ENCODE data around the gene PFKFB4. TPM values are rescaled to one million over a fixed set of nuclear protein-coding genes. Genes with fewer than 3 reads are reported as not detected.

PFKFB4 gene
- total and polyA plus RNA-seq, 4 donors = 13.2 to 18.3 (median 14.7) TPM

- no peaks in the 10 kb centered on the region for H3K27me3 ChIP-seq (ENCODE audit: control insufficient read depth, insufficient read depth, low read length)
- WGBS (ENCODE audit: insufficient coverage) = 91% methylated on average over 15 of the region's 18 CpGs
- H3K4me3 ChIP-seq (ENCODE audit: low read depth, low read length) = no peak overlapping the region
- H3K27ac ChIP-seq (ENCODE audit: low read depth, low read length) = no peak overlapping the region
- H3K9me3 ChIP-seq (ENCODE audit: control insufficient read depth, insufficient read depth, low read length) = no peaks in the 10 kb centered on the region
- no peaks in the 10 kb centered on the region for H3K4me1 ChIP-seq (ENCODE audit: control insufficient read depth, insufficient read depth, low read length)
- peaks cover 75% of the 10 kb centered on the region for H3K36me3 ChIP-seq (ENCODE audit: control insufficient read depth, insufficient read depth, low read length)
- DNase-seq (ENCODE audit: low read depth in 4 of 6, low spot score in 6 of 6) = no peak
These were observed 13.3 kb upstream of the PFKFB4 start for GRCh38 chr3:48569808-48570450.

DNA sequence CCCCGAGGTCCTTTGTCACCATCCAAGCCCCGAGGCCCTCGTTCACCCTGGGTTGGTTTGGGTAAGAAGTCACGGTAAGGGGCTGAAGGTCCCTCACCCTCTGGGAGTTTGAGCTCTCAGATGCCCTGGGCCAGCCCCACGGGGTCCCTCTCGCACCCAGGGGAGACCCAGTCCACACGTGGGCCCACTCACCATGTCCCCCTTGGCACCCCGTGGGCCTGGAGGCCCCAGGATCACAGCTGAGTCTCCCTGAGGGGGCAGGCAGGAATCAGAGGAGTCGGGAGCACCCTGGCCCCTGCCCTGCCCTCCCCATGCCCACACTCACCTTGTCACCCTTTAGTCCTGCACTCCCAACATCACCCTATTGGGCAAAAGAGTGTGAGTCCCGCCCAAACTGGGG is 12.8 kb upstream of the PFKFB4 start:
- Histone ChIP-seq H3K27me3 (ENCODE audit: control insufficient read depth, insufficient read depth, low read length) (no peaks in the 10 kb centered on the region), H3K27ac (ENCODE audit: low read depth, low read length) (no peak overlapping the region), H3K4me1 (ENCODE audit: control insufficient read depth, insufficient read depth, low read length) (no peaks in the 10 kb centered on the region), H3K36me3 (ENCODE audit: control insufficient read depth, insufficient read depth, low read length) (peaks cover 78% of the 10 kb centered on the region), H3K9me3 (ENCODE audit: control insufficient read depth, insufficient read depth, low read length) (no peaks in the 10 kb centered on the region), H3K4me3 (ENCODE audit: low read depth, low read length) (no peak overlapping the region)
- 84% methylated on average over 9 of the region's 10 CpGs for WGBS (ENCODE audit: insufficient coverage)
- no peak for DNase-seq (ENCODE audit: low read depth in 4 of 6, low spot score in 6 of 6)

- DNase-seq (ENCODE audit: low read depth in 4 of 6, low spot score in 6 of 6) = no peak
- H3K4me3 ChIP-seq (ENCODE audit: low read depth, low read length) = no peak overlapping the region
- no peaks in the 10 kb centered on the region for H3K27me3 ChIP-seq (ENCODE audit: control insufficient read depth, insufficient read depth, low read length)
- H3K36me3 ChIP-seq (ENCODE audit: control insufficient read depth, insufficient read depth, low read length) = peaks cover 74% of the 10 kb centered on the region
- peaks cover 9% of the 10 kb centered on the region for H3K4me1 ChIP-seq (ENCODE audit: control insufficient read depth, insufficient read depth, low read length)
- WGBS (ENCODE audit: insufficient coverage) = 92% methylated on average over 7 of the region's 7 CpGs
- H3K27ac ChIP-seq (ENCODE audit: low read depth, low read length) = no peak overlapping the region
- H3K9me3 ChIP-seq (ENCODE audit: control insufficient read depth, insufficient read depth, low read length) = no peaks in the 10 kb centered on the region
These were observed 11.9 kb upstream of the PFKFB4 start for GRCh38 chr3:48568476-48568875.

DNA sequence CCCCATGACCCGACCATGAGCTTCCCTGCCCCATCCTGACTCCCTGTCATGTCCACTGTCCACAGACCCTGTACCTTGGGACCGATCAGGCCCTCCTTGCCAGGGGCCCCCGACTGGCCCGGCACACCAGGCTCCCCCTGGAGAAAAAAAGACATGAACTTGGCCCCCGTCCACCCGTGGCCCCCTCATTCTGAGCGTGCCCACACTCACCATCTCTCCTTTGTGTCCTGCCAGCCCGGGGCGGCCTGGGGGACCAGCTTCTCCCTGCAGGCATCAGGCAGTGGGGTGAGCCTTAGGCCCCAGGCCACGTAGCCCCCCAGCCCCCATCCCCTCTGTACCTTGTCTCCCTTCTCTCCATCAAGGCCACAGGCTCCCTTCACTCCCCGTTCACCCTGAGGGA is 10.9 kb upstream of the PFKFB4 start:
- WGBS (ENCODE audit: insufficient coverage) = 82% methylated on average over 8 of the region's 11 CpGs

GRCh38 chr3:48567090-48567489 is 10.5 kb upstream of the PFKFB4 start:
- WGBS (ENCODE audit: insufficient coverage) = 80% methylated on average over 5 of the region's 5 CpGs

More for the DNA sequence above, 10.9 kb upstream of the PFKFB4 start:
- no peak overlapping the region for H3K4me3 ChIP-seq (ENCODE audit: low read depth, low read length)
- H3K27ac ChIP-seq (ENCODE audit: low read depth, low read length) = no peak overlapping the region
- no peak for DNase-seq (ENCODE audit: low read depth in 4 of 6, low spot score in 6 of 6)
- peaks cover 71% of the 10 kb centered on the region for H3K36me3 ChIP-seq (ENCODE audit: control insufficient read depth, insufficient read depth, low read length)
- H3K4me1 ChIP-seq (ENCODE audit: control insufficient read depth, insufficient read depth, low read length) = peaks cover 10% of the 10 kb centered on the region
- H3K27me3 ChIP-seq (ENCODE audit: control insufficient read depth, insufficient read depth, low read length) = no peaks in the 10 kb centered on the region
- no peaks in the 10 kb centered on the region for H3K9me3 ChIP-seq (ENCODE audit: control insufficient read depth, insufficient read depth, low read length)

GRCh38 chr3:48566401-48566760 is 9.8 kb upstream of the PFKFB4 start:
- Histone ChIP-seq H3K4me3 (ENCODE audit: low read depth, low read length) (no peak overlapping the region), H3K27me3 (ENCODE audit: control insufficient read depth, insufficient read depth, low read length) (no peaks in the 10 kb centered on the region), H3K4me1 (ENCODE audit: control insufficient read depth, insufficient read depth, low read length) (peaks cover 11% of the 10 kb centered on the region), H3K27ac (ENCODE audit: low read depth, low read length) (no peak overlapping the region), H3K9me3 (ENCODE audit: control insufficient read depth, insufficient read depth, low read length) (no peaks in the 10 kb centered on the region), H3K36me3 (ENCODE audit: control insufficient read depth, insufficient read depth, low read length) (peaks cover 64% of the 10 kb centered on the region)
- 86% methylated on average over 8 of the region's 9 CpGs for WGBS (ENCODE audit: insufficient coverage)
- DNase-seq (ENCODE audit: low read depth in 4 of 6, low spot score in 6 of 6) = no peak

More at GRCh38 chr3:48567090-48567489, 10.5 kb upstream of the PFKFB4 start:
- Histone ChIP-seq H3K4me3 (ENCODE audit: low read depth, low read length) (no peak overlapping the region), H3K4me1 (ENCODE audit: control insufficient read depth, insufficient read depth, low read length) (peaks cover 10% of the 10 kb centered on the region), H3K36me3 (ENCODE audit: control insufficient read depth, insufficient read depth, low read length) (peaks cover 71% of the 10 kb centered on the region), H3K27ac (ENCODE audit: low read depth, low read length) (no peak overlapping the region), H3K27me3 (ENCODE audit: control insufficient read depth, insufficient read depth, low read length) (no peaks in the 10 kb centered on the region), H3K9me3 (ENCODE audit: control insufficient read depth, insufficient read depth, low read length) (no peaks in the 10 kb centered on the region)
- no peak for DNase-seq (ENCODE audit: low read depth in 4 of 6, low spot score in 6 of 6)

DNA sequence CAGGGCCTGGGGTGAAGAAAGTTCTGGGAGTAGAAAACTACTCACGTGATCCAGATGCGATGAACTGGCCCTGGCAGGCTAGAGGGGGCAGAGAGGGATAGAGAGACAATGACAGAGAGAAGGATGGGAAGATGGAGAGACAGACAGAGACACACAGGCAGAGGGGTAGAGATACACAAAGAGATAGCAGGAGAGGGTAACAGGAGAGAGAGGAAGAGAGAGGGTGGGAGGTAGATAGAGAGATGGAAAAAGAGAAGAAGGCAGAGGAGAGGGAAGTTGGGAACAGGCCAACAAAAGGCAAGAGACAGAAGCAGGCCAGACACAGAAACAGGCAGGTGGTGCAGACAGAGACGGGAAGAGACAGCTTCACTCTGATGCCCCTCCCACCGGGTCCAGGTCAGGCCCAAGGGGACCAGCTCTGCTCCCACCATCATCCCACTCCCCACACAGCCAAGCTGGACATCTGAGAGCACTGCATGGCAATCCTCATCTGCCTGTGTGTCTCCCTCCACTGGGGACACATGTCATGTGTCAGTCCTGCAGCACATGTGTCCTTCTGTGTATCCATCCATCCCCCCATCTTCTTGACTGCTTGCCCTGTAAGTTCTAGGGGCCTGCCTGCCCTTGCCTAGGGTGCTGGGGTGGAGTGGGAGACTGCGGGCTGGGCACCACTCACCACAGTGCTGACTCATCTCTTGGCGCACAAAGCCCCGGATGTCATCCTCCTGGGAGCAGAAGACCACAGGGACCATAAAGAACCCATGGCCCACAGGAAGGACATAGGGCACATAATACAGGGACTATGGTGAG is 9.2 kb upstream of the PFKFB4 start:
- Histone ChIP-seq H3K4me1 (ENCODE audit: control insufficient read depth, insufficient read depth, low read length) (peaks cover 17% of the 10 kb centered on the region), H3K27me3 (ENCODE audit: control insufficient read depth, insufficient read depth, low read length) (no peaks in the 10 kb centered on the region), H3K9me3 (ENCODE audit: control insufficient read depth, insufficient read depth, low read length) (no peaks in the 10 kb centered on the region), H3K36me3 (ENCODE audit: control insufficient read depth, insufficient read depth, low read length) (peaks cover 59% of the 10 kb centered on the region), H3K4me3 (ENCODE audit: low read depth, low read length) (no peak overlapping the region), H3K27ac (ENCODE audit: low read depth, low read length) (no peak overlapping the region)
- no peak for DNase-seq (ENCODE audit: low read depth in 4 of 6, low spot score in 6 of 6)
- WGBS (ENCODE audit: insufficient coverage) = 76% methylated on average over 7 of the region's 7 CpGs

DNA sequence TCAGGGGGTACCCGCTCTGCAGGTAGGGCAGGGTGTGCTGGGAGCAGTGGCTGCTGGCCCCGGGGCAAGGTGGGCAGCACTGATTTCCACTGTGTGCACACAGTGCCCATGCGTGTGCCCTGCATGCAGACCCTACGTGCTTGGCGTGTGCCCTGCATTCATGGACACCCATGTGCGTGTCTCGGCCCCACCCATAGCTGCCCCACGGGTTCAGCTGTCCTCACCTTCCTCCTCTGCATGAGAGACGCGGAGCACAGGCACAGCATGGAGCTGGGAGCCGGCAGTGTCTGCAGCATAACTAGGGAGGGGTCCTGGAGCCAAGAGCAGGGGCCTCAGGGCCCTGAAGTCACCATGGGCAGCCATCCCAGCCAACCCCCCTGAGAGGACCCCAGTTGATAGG is 8.6 kb upstream of the PFKFB4 start:
- H3K4me1 ChIP-seq (ENCODE audit: control insufficient read depth, insufficient read depth, low read length) = peaks cover 23% of the 10 kb centered on the region
- H3K27ac ChIP-seq (ENCODE audit: low read depth, low read length) = no peak overlapping the region
- peaks cover 55% of the 10 kb centered on the region for H3K36me3 ChIP-seq (ENCODE audit: control insufficient read depth, insufficient read depth, low read length)
- no peak overlapping the region for H3K4me3 ChIP-seq (ENCODE audit: low read depth, low read length)
- H3K27me3 ChIP-seq (ENCODE audit: control insufficient read depth, insufficient read depth, low read length) = no peaks in the 10 kb centered on the region
- no peaks in the 10 kb centered on the region for H3K9me3 ChIP-seq (ENCODE audit: control insufficient read depth, insufficient read depth, low read length)
- DNase-seq (ENCODE audit: low read depth in 4 of 6, low spot score in 6 of 6) = no peak
- 91% methylated on average over 9 of the region's 11 CpGs for WGBS (ENCODE audit: insufficient coverage)

DNA sequence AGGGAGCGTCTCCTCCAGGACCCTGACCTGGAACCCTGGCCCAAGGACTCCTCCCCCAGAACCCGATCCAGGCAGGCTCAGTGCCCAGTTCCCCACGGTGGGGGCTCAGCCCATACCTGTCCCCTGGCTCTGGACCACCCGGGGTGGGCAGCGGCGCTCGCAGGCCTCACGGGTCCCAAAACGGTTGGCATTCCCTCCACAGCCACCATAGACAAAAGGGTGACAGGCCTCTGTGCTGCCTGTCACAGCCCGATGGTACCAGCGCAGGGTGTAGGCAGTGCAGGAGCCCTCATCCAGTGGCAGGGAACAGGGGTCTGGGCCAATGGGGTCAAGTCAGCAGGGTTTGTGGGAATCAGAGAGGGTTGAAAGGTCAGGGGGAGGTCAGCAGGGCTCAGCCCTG is 8.1 kb upstream of the PFKFB4 start:
- WGBS (ENCODE audit: insufficient coverage) = 89% methylated on average over 11 of the region's 11 CpGs
- no peaks in the 10 kb centered on the region for H3K9me3 ChIP-seq (ENCODE audit: control insufficient read depth, insufficient read depth, low read length)

GRCh38 chr3:48564022-48564421 is 7.4 kb upstream of the PFKFB4 start:
- Histone ChIP-seq H3K36me3 (ENCODE audit: control insufficient read depth, insufficient read depth, low read length) (peaks cover 45% of the 10 kb centered on the region), H3K4me1 (ENCODE audit: control insufficient read depth, insufficient read depth, low read length) (peaks cover 29% of the 10 kb centered on the region), H3K27ac (ENCODE audit: low read depth, low read length) (no peak overlapping the region), H3K27me3 (ENCODE audit: control insufficient read depth, insufficient read depth, low read length) (no peaks in the 10 kb centered on the region), H3K4me3 (ENCODE audit: low read depth, low read length) (no peak overlapping the region), H3K9me3 (ENCODE audit: control insufficient read depth, insufficient read depth, low read length) (no peaks in the 10 kb centered on the region)
- WGBS (ENCODE audit: insufficient coverage) = 60% methylated on average over 9 of the region's 10 CpGs
- DNase-seq (ENCODE audit: low read depth in 4 of 6, low spot score in 6 of 6) = no peak

More for the DNA sequence above, 8.1 kb upstream of the PFKFB4 start:
- Histone ChIP-seq H3K27me3 (ENCODE audit: control insufficient read depth, insufficient read depth, low read length) (no peaks in the 10 kb centered on the region), H3K4me3 (ENCODE audit: low read depth, low read length) (no peak overlapping the region), H3K27ac (ENCODE audit: low read depth, low read length) (no peak overlapping the region), H3K4me1 (ENCODE audit: control insufficient read depth, insufficient read depth, low read length) (peaks cover 29% of the 10 kb centered on the region), H3K36me3 (ENCODE audit: control insufficient read depth, insufficient read depth, low read length) (peaks cover 50% of the 10 kb centered on the region)
- DNase-seq (ENCODE audit: low read depth in 4 of 6, low spot score in 6 of 6) = no peak
